ENCODE measurements around the gene ZNF771. TPM values are rescaled to one million over a fixed set of nuclear protein-coding genes. Genes with fewer than 3 reads are reported as not detected.

ZNF771 gene
- total and polyA plus RNA-seq, 2 donors, result 5.2 to 18.6 TPM

DNA sequence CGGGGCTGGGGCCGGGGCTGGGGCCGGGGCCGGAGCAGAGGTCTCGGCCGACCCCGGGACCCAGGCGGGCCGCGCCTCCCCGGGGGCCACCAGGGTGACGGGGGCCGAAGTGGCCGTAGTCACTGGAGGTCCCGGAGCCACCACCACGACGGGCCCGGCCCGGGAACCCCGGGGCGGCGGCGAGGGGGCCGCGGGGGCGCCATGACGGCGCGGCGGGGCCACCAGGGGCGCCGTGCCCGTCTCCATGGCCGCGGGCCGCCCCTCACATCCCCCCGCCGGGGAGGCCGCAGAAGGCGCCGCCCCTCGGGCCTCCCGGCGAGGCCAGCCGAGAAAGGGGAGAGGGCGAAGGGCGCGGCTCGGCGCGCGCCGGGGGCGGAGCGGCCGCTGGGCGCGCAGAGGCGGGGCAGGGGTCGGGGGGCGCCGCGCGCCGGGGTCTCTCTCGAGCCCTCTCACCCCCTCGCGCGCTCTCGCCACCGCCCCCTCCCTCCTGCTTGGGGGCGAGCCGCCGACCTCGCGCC lies 37.4 kb upstream of the ZNF771 start:
- no peak for DNase-seq (ENCODE audit: extremely low spot score)
- H3K4me3 ChIP-seq (ENCODE audit: low read depth, low read length), result peak overlapping the region; percentile 94
- H3K27ac ChIP-seq (ENCODE audit: low read depth), result peak overlapping the region; percentile 61
- no peaks in the 10 kb centered on the region for H3K4me1 ChIP-seq (ENCODE audit: insufficient read depth)
- 1% methylated on average over 74 of the region's 76 CpGs for WGBS
- H3K36me3 ChIP-seq (ENCODE audit: insufficient read depth), result no peaks in the 10 kb centered on the region

DNA sequence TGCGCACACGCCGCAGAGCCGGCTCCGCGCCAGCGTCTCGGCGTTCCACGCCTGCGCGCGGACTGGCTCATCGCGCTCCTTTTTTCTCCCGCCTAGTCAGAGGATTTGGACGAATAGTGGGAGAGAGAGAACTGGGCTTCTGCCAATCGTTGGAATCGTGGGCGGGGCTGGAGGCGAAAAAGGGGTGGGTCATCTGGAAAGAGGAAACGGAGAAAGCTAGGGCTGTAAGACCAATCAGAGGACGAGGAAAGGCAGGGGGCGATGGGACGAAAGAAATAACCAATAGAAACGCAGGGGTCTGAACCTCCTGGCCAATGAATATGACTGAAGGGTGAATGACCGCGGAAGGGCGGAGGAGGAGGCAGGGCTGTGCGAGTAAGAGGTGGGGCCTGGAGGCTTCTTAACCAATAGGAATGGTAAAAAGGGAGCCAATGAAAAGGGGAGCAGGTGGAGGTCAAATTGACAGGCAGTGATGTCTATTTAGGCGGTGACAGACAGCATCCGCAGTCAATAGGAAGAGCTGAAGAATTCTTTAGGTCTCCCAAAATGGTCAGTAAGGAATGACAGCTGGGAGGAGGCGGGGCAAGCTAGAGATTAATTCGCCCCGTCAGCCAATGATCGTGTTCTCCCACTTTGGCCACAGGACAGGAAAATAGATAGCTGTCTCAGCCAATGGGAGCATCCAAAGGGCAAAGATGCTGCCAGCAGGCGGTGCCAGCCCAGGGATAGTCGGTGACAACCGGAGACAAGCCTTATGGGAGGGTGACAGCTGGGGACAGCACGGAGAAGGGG lies 36.8 kb upstream of the ZNF771 start, which contains the start of gene TBC1D10B:
Gene TBC1D10B, minus strand, starts transcription at position 39 of the 792 bp plus-strand sequence. CDS start 311 bp downstream, outside the sequence.
- Histone ChIP-seq H3K27ac (ENCODE audit: low read depth) (peak within 1 kb of the TSS; percentile 66), H3K4me3 (ENCODE audit: low read depth, low read length) (peak within 1 kb of the TSS; percentile 94), H3K4me1 (ENCODE audit: insufficient read depth) (no peaks in the 10 kb centered on the region), H3K36me3 (ENCODE audit: insufficient read depth) (no peaks in the 10 kb centered on the region)
- peak; percentile 100 for DNase-seq (ENCODE audit: extremely low spot score)
- under 1% methylated on average over 40 of the region's 40 CpGs for WGBS

DNA sequence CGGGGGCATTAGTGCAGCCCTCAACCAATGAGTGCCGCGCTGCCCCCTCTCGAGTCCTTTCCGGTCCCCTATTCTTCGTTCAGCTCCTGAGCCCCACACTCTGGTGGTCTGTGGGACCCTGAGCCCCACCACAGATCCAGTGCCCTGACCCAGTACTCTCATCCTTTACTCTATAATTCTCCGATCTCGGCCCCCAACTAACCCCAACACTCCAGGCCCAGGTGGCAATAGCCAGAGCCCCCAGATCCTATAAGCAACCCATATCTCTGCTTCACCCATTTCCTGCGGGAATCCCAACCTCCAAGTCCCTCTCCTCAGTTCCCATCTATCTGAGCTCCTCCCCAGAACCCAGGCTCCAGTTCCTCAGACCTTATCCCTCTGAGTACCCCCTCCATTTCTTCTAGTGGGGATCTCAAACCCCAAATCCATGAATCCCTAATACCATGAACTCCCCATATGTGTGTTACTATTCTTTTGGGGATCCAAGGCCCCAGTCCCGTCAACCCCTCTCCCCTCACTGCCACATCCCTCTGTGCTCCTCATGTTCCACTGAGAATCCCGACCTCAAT lies 36.1 kb upstream of the ZNF771 start:
- Histone ChIP-seq H3K36me3 (ENCODE audit: insufficient read depth) (no peaks in the 10 kb centered on the region), H3K27ac (ENCODE audit: low read depth) (peak overlapping the region; percentile 66), H3K4me1 (ENCODE audit: insufficient read depth) (no peaks in the 10 kb centered on the region), H3K4me3 (ENCODE audit: low read depth, low read length) (no peak overlapping the region)
- no peak for DNase-seq (ENCODE audit: extremely low spot score)
- 19% methylated on average over 11 of the region's 11 CpGs for WGBS

DNA sequence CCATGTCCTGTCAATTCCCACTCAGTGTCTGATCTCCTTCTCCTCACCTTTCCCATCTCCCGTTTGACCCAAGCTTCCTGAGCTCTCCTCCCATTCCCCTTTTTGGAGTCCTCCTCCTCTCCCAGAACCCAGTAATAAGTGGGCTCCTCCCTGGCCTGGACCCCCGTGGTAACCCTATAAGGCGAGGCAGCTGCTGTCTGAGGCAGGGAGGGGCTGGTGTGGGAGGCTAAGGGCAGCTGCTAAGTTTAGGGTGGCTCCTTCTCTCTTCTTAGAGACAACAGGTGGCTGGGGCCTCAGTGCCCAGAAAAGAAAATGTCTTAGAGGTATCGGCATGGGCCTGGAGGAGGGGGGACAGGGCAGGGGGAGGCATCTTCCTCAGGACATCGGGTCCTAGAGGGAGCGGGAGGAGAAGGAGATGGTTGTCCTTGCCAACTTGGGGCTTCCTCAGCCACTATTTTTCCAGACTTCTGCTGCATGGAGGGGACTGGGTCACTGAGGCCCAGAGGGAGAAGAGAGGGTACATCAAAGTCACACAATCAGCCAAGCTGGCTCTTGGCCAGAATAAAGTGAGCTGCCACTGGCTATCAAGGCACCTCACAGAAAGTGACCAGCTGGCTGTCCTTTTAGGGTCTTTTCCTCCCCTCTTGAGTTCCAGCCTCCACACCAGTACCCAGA lies 35.2 kb upstream of the ZNF771 start:
- H3K27ac ChIP-seq (ENCODE audit: low read depth), result no peak overlapping the region
- no peaks in the 10 kb centered on the region for H3K4me1 ChIP-seq (ENCODE audit: insufficient read depth)
- 73% methylated on average over 6 of the region's 6 CpGs for WGBS
- H3K36me3 ChIP-seq (ENCODE audit: insufficient read depth), result no peaks in the 10 kb centered on the region
- H3K4me3 ChIP-seq (ENCODE audit: low read depth, low read length), result no peak overlapping the region
- no peak for DNase-seq (ENCODE audit: extremely low spot score)

DNA sequence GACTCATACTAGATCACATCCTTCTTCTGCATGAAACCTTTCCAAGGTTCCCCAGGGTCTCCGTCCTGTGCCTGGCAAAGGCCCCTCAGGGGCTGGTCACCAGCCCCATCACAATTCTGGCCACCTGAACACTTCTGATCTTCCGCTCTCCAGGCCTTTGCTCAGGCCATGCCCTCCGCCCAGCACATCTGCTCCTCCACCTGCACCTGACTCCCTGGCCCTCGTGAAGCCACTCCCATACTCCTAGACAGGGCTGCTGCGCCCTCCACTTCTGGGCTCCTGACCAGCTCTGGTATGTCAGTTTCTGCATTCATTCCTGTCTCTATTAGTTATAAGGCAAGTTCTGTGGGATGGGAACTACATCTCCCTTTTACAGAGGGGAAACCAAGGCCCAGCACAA lies 34.7 kb upstream of the ZNF771 start:
- Histone ChIP-seq H3K36me3 (ENCODE audit: insufficient read depth) (no peaks in the 10 kb centered on the region), H3K27ac (ENCODE audit: low read depth) (no peak overlapping the region), H3K4me3 (ENCODE audit: low read depth, low read length) (no peak overlapping the region), H3K4me1 (ENCODE audit: insufficient read depth) (no peaks in the 10 kb centered on the region)
- WGBS, result 93% methylated on average over 5 of the region's 5 CpGs
- DNase-seq (ENCODE audit: extremely low spot score), result no peak

DNA sequence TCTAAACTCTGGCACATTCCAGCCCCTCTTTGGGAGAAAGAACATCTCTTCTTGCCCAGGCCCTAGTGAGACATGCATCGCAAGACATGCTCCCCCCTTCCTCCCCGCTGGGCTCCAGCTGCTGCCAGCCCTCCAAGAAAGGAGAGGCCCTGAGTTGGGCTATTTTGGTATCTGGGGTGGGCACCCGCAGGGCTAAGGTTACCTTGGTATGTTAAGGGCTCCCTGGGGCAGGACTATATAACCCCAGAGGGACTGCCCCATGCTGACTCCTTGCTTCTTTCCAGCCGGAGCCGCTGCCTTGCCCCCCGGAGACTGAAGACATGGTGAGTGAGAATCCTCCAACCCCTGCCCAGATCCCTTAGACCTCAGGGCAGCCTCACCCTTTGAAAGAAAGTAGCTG lies 32.9 kb upstream of the ZNF771 start, which contains the start of gene MYL11:
Gene MYL11, plus strand, starts transcription at position 265 of the 400 bp plus-strand sequence. Its CDS starts 56 bp downstream, at position 321.
- DNase-seq (ENCODE audit: extremely low spot score), result no peak
- no peak within 1 kb of the TSS for H3K27ac ChIP-seq (ENCODE audit: low read depth)
- WGBS, result 86% methylated on average over 6 of the region's 6 CpGs
- peaks cover 2% of the 10 kb centered on the region for H3K4me1 ChIP-seq (ENCODE audit: insufficient read depth)
- H3K36me3 ChIP-seq (ENCODE audit: insufficient read depth), result no peaks in the 10 kb centered on the region
- no peak within 1 kb of the TSS for H3K4me3 ChIP-seq (ENCODE audit: low read depth, low read length)

DNA sequence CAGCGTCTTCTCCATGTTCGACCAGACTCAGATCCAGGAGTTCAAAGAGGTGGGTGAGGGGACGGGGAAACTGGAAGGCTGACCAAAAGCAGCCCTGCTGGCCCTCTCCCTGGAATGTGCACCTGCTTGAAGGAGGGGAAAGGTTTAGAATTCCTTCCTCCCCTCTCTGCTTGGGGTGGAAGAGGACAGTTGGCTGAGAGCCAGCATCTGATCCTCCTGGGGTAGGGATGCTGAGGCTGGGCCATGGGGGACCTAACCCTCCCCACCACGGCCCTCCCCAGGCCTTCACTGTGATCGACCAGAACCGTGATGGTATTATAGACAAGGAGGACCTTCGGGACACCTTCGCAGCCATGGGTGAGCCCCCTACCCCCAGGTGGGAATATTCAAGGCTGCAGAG lies 31.5 kb upstream of the ZNF771 start:
- no peak overlapping the region for H3K27ac ChIP-seq (ENCODE audit: low read depth)
- 91% methylated on average over 8 of the region's 8 CpGs for WGBS
- no peak overlapping the region for H3K4me3 ChIP-seq (ENCODE audit: low read depth, low read length)
- H3K4me1 ChIP-seq (ENCODE audit: insufficient read depth), result peaks cover 2% of the 10 kb centered on the region
- no peaks in the 10 kb centered on the region for H3K36me3 ChIP-seq (ENCODE audit: insufficient read depth)
- DNase-seq (ENCODE audit: extremely low spot score), result no peak

DNA sequence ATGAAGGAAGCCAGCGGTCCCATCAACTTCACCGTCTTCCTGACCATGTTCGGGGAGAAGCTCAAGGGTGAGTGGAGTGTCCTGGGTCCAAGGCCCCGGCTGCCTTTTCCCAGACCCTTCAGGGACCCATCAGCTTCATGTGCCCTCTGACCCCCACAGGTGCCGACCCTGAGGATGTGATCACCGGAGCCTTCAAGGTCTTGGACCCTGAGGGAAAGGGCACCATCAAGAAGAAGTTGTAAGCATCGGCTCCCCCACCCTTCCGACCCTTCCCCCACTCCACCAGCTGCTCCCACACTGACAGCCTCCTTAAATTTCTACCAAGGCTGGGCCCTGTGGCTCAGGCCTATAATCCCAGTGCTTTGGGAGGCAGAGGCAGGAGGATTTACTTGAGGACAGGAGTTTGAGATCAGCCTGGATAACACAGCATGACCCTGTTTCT lies 30.9 kb upstream of the ZNF771 start:
- no peaks in the 10 kb centered on the region for H3K36me3 ChIP-seq (ENCODE audit: insufficient read depth)
- no peak overlapping the region for H3K27ac ChIP-seq (ENCODE audit: low read depth)
- 95% methylated on average over 8 of the region's 8 CpGs for WGBS
- H3K4me3 ChIP-seq (ENCODE audit: low read depth, low read length), result no peak overlapping the region
- no peak for DNase-seq (ENCODE audit: extremely low spot score)
- H3K4me1 ChIP-seq (ENCODE audit: insufficient read depth), result peaks cover 2% of the 10 kb centered on the region

DNA sequence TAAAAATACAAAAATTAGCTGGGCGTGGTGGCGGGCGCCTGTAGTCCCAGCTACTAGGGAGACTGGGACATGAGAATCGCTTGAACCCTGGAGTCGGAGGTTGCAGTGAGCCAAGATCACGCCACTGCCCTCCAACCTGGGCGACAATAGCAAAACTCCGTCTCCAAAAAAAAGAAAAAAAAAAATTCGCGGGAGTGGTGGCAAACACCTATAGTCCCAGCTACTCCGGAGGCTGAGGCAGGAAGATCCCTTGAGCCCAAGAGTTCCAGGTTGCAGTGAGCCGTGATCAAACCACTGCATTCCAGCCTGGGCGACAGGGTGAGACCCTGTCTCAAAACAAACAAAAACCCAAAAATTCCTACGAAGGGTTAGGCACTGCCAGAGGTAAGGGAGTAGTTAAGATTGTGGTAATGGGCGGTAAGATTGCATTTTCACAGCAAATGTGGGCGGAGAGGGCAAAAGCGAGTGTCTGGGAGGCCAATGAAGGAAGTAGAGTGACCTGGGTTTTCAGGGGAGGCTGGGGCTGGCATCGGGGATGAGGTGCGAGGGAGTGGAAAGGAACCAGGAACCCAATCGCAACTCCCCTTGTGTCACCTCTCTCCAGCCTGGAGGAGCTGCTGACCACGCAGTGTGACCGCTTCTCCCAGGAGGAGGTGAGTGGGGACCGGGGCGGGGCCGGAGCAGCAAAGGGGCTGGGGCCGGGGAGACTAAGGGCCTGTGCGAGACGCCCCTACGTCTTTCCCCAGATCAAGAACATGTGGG lies 30.2 kb upstream of the ZNF771 start:
- 37% methylated on average over 29 of the region's 29 CpGs for WGBS
- H3K36me3 ChIP-seq (ENCODE audit: insufficient read depth), result no peaks in the 10 kb centered on the region
- peak overlapping the region; percentile 51 for H3K4me3 ChIP-seq (ENCODE audit: low read depth, low read length)
- H3K4me1 ChIP-seq (ENCODE audit: insufficient read depth), result peaks cover 2% of the 10 kb centered on the region
- peak overlapping the region; percentile 99 for H3K27ac ChIP-seq (ENCODE audit: low read depth)
- DNase-seq (ENCODE audit: extremely low spot score), result no peak

DNA sequence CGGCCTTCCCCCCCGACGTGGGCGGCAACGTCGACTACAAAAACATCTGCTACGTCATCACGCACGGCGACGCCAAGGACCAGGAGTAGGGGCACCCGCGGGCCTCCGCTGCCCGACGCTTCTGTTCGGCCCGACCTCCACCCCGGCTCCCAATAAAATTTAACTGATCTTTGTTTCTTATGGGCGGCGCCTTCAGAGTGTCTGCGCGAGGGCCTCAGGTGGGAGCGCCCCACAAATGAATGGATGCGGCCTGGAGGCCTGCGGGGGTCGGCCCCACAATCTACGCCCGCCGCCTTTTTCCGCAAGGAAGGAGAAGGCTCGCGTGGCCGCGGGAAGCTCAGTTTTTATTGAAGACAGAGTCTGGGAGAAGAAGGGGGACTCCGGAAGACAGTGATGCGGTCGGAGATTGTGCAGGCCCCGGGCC lies 29.6 kb upstream of the ZNF771 start:
- peak; percentile 78 for DNase-seq (ENCODE audit: extremely low spot score)
- no peaks in the 10 kb centered on the region for H3K36me3 ChIP-seq (ENCODE audit: insufficient read depth)
- H3K4me3 ChIP-seq (ENCODE audit: low read depth, low read length), result peak overlapping the region; percentile 51
- under 1% methylated on average over 39 of the region's 39 CpGs for WGBS
- H3K4me1 ChIP-seq (ENCODE audit: insufficient read depth), result peaks cover 2% of the 10 kb centered on the region
- H3K27ac ChIP-seq (ENCODE audit: low read depth), result peak overlapping the region; percentile 99

DNA sequence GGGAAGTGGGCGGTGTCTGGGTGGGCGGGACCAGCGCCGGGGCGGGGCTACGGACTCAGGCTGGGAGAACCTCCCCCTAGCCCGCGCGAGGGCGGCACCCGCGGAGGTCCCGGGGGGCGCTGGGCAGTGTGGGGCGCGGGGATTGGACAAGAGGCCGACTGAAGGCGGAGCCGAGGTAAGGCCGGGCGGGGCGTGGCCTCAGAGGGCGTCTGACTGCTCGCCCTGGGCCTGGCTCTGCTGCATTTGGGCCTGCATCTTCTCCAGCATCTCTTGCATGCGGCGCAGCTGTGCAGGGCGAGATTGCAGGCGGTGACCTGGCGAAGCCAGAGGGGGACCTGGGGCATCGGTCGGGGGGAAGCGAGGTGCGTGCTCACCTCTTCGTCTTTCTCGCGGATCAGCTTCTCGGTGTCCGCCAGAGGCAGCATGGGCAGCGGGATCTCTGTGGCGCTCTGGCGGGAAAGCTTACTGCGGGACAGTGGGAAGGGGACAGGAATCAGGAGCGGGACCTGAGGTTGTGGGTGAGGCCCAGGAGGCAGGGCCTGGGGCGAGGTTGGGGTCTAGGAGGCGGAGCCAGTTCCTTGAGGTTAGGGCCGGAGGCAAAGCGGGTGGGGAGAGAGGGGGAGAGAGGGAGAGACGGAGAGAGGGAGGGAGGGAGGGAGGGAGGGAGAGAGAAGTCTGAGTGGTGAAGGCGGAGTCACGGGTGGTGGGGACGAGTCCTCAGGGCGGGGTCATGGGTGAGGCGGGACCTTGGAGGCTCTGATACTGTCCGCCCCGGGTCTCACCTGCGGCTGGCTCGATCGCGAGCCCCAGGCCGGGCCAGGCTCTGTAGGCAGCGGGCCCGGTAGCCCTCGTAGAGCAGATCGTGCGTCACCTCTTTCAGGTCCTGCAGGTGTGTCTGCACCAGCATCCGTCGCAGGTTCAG lies 28.9 kb upstream of the ZNF771 start:
- Histone ChIP-seq H3K4me3 (ENCODE audit: low read depth, low read length) (peak overlapping the region; percentile 51), H3K27ac (ENCODE audit: low read depth) (peak overlapping the region; percentile 73), H3K4me1 (ENCODE audit: insufficient read depth) (peaks cover 2% of the 10 kb centered on the region), H3K36me3 (ENCODE audit: insufficient read depth) (no peaks in the 10 kb centered on the region)
- under 1% methylated on average over 67 of the region's 67 CpGs for WGBS
- DNase-seq (ENCODE audit: extremely low spot score), result peak; percentile 92

DNA sequence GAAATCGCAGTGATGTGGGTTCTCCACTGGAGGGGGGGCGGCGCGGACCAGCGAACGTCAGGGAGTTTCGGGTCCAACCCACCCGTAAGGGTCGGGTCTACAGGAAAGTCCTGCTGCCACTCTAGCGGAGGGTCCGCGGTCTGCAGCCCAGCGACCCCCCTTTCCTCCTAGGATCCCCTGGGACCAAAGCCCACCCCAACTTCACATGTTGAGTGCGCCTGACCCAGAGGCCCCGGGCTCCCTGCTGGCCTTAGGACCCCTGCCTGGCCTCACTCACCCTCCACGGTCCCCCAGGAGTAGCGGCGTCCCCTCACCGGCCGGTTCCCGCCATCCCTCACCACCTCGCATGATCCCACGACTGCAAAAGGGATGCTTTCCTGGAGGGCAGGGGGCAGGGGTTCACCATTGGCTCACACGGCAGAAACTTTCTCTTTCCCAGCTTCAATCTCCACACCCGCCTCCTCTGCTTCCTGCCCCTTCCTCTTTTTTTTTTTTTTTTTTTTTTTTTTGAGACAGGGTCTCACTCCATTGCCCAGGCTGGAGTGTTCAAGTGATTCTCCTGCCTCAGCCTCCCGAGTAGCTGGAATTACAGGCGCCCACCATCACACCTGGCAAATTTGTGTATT lies 28.1 kb upstream of the ZNF771 start:
- H3K36me3 ChIP-seq (ENCODE audit: insufficient read depth), result no peaks in the 10 kb centered on the region
- H3K4me1 ChIP-seq (ENCODE audit: insufficient read depth), result peaks cover 2% of the 10 kb centered on the region
- 26% methylated on average over 27 of the region's 27 CpGs for WGBS
- no peak for DNase-seq (ENCODE audit: extremely low spot score)
- peak overlapping the region; percentile 53 for H3K27ac ChIP-seq (ENCODE audit: low read depth)
- H3K4me3 ChIP-seq (ENCODE audit: low read depth, low read length), result peak overlapping the region; percentile 51
